NCI-H69 (cell line): Measurements from ENCODE around the gene GLRA1.
A peak's percentile ranks its signal among the peaks of the same experiment; 100 is the strongest.
"Not testable (repeated sequence)": the region's sequence is repeated elsewhere in the genome, so short reads cannot be mapped to it uniquely, and the experiment has no call there.

Source experiments
- DNase-seq: peaks from one replicate; lab custom pipeline; 2025; lab: John Stamatoyannopoulos, UW

GLRA1 gene

DNA sequence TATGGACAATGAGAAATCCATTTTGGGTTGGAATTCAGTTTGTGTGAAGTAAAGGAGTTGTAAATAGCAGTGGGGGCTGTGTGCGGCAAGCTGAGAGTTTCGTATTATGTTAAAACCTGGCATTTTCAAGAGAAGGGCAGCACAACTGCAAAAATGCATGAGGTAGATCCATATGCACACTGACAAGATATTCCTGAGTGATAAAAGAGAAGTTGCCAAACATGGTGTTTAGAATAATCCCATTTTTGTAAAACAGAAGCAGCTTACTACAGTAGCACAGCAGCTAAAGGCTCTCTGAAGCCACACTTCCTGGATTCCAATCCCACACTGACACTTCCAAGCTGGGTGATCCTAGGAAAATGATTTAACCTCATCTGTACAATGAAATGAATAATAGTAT is 11.2 kb downstream of the GLRA1 start:
- no peak for DNase-seq

DNA sequence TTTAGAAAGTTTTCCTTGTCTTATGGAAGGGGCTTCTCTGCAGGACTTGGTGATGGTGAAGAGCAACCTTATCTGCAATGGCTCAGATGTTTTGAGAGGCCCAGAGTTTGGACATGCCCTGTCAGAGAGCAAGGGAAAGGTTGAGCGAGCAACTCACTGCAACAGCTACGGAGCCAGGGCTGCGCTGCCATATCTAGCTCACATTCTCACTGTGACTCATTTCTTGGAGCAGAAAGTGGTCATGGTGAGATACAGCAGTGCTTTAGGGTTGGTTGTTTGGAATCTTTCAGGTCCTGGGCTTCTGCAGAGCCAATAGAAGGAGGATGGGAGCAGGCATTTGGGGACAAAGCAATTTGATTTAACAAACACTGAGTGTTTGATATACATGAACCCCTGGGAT is 12.3 kb downstream of the GLRA1 start:
- DNase-seq: no peak

DNA sequence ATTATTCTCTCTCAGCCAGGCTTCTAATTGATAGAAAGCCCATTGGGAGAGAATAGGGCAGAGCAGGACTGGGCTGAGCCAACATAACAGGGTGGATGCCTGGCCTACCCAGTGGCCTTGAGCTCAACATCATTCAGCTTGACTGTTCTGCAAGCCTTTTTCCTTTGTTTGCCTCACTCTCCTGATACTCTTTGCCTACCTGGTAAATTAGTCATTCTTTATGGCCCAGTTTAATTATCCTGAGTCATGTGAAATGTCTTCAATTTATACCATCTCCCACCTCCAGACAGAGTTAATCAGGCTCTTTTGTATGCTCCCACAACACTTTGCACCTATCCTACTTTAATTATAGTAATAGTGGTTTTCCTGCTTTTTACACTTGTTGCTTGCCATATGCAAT is 13.6 kb downstream of the GLRA1 start:
- DNase-seq: peak; percentile 45

DNA sequence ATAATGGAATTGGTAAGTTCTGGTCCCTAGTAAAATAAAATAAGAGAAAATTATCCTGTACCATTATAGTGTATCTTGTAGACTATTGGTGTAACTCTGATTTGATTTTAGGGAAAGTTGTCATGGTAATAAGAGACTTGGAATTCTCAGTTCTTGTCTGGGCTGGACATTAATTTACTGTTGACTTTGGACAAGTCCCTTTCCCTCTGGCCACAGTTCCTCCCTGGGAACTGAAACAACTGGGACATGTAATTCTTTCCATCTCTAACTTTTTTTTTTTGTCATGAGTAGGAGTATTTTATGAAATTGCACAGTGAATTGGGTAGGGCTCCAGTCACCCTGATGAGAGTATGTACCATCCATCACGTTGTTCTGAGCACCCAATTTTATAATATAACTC is 15.0 kb downstream of the GLRA1 start:
- no peak for DNase-seq

DNA sequence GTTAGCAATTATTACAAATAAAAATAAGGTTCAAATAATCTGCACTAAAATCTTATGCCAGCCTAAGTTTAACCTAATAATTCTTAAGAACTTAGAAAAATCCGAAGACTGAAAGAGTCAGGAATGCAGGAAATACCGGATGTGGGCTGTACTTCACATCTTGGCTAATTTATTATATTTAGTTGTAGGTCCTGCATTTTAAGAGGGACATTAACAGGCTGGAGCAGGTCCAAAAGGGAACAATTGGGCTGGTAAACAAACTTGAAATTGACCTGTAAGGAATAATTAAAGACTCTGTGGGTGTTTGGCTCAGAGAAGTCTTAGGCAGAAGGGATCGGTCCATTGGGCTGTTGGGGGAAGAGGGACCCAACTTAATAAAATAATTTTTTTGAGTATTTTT is 18.4 kb downstream of the GLRA1 start:
- peak; percentile 87 for DNase-seq

DNA sequence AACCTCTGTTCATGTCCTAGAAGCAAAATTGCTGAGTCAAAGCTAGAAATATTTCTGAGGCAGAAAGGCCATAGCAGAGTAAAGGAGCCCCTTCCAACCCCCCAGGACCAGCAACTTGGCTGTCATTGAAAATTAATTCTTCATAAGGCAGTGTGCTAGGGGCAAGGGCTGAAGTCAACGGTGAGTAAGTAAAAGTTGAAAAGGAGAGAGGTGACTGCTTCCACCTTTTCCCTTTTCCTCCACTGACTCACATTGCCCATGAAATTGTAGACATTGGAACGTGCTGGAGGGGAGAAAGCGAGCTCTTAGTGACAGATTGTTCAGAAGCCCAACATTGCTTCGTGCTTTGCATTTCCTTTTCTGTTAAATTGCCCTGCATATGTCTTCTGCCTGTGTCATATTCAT is 19.1 kb downstream of the GLRA1 start:
- DNase-seq: peak; percentile 38

DNA sequence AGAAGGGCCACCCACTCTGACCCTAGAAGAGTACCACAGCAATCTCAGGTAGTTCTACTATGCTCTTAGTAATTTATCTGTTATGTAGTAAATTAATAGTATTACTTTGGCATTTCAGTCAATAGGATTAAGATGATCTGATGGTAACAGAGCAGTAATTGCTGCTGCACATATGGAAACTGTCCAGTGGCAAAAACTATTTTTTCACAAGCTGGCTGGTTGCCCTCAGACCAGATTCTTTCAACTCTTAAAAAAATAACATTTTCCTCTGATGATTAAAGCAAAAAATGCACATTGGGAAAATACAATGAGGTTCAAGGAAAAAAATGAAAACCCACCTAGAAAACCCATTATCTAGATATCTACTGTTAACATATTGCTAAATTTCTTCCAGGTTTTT is 19.7 kb downstream of the GLRA1 start:
- DNase-seq: no peak

DNA sequence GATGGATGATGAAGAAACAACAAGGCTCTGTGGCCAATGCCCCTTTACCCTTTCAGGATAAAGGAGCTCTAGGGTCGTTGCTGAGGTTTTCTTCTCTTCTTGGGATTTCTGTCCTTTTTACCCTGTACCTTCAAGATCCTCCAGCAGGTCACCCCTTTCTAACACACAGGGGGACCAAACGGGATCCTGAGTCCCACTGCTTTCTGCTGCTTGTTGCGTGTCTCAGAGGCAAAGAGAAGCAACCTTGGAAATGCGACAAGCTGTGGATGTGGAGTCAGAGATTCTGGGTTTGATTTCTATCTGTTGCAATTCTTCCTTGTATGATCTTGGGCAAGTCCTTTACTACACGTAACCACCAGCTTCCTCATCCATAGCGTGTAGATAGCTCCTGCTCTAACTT is 20.5 kb downstream of the GLRA1 start:
- no peak for DNase-seq

DNA sequence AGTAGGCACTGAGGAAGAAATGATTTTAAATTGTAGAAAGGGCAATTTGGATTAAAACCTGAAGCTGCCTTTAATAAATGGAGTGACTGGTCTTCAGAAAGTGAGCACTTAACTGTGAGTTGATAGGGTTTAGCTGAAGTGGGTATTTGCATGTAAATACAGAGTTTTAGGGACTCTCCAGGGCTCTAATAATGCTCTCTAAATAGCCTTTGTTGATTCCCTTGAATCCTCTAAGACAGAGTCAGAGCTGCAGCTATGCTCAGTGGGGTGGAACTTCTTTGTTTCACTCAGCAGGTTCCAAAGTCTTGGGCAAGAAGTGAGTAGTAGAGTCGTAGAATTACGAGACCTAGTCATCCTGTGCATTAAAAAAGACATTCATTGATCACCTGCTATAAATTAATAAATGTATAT is 21.4 kb downstream of the GLRA1 start:
- DNase-seq: peak; percentile 15

DNA sequence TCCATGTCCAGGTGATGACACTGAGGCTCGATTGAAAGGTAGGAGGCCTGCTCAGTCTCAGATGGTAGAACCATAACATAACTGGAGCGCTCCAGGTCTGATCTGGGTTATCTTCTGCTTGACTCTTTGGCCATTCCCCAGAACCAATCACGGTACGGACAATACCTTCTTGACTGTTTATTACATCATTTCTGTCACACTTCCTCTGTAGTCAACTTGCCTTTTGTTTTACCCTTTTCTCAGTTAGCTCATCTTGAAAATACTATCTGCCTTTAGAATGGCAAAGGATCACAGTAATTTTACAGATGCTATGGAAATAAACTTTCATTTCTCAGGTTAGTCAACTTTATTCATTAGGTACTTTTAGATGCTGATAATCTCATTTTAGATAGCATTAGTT is 22.4 kb downstream of the GLRA1 start:
- DNase-seq: no peak

DNA sequence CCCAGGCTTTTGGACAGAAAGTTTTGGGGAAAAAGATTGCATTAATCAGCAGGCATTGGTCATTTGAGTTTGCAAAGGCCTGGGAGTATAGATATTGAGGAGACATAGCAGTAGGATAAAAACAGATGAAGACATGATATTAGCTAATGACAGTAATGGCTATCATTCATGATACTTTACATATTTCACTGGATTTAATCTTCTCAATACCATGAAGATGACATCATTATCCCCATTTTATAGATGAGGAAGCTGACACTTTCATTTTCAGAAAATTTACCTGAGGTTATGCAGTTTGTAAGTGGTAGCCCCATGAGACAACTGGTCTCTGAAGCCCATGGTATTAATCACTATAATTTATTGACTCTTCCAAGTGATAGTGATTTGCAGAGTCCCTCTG is 23.0 kb downstream of the GLRA1 start:
- no peak for DNase-seq

DNA sequence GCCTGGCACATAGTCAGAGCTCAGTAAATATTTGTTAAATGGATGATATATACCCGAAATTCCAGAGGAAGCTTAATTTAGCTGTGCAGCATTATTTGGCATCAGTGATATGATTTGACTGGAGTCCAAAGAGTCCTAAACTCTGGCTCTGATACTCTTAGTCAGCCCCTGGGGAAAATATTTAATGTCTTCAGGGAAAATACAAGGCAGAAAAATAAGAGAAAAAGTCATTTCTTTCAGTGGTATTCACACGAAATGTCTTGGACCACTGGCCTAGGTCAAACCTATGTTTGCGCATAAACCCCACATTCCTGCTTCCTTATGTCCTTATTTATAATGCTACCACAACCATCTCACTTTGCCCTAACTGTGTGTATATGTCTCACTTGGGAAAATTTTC is 23.8 kb downstream of the GLRA1 start:
- no peak for DNase-seq

DNA sequence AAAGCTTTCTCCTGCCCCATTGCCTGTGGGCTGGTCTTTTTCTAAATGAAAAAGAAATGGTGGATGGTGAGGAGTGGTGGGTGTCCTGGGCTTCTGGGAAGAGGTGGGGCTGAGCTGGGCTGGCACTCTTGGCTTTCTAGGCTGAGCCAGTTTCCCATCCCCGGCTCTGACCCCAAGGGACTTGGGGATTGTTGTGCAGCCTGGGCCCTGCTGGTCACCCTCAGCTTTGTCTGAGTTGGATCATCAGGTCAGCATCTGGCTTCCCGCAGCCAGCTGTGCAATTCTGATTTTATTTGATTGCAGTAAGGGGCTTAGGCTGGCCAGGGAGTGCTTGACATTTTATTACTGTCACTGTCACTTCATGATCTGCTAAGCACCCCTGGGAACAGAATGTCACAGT is 25.3 kb downstream of the GLRA1 start:
- no peak for DNase-seq

DNA sequence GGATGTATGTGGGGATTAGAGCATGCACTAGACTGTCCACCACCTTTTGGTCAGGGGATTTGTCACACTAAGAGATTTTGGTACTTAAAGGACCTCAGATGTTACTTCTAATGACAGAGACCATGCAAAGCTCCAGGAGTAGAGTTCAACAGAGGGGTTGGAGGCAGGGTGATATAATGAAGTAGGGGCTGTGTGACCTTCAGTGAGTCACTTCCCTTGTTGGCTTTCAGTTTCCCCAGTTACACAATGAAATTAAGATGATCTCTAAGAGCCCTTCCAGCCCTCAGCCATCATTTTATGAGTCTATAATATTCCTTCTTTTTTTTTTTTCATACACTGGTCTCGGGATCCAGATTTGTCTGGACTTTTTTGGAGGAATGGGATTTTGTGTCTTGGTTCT is 26.8 kb downstream of the GLRA1 start:
- DNase-seq: no peak

DNA sequence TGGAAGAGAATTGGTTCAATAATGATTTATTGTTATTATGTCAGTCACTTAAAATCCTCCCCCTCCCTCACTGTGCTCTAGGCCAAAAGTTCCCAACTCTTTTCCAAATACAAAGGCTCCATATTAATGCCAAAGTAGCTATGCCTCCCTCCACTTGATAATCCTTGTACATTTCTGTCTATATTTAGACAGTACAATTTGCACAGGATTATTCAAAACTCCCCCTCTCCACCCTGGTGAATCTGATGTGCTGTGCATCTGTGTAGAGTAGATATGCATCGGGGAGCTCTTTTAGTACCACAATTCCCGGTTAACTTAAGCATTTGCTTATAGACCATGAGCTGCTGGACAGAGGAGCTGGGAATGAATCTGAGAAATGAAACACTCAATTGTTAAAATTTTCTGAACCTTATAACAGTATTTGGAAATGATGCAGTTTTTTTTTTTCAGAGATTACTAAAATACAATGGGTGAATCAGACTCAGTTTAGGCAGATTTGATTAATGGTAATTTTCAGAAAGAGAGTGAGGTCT is 27.6 kb downstream of the GLRA1 start:
- DNase-seq: no peak

DNA sequence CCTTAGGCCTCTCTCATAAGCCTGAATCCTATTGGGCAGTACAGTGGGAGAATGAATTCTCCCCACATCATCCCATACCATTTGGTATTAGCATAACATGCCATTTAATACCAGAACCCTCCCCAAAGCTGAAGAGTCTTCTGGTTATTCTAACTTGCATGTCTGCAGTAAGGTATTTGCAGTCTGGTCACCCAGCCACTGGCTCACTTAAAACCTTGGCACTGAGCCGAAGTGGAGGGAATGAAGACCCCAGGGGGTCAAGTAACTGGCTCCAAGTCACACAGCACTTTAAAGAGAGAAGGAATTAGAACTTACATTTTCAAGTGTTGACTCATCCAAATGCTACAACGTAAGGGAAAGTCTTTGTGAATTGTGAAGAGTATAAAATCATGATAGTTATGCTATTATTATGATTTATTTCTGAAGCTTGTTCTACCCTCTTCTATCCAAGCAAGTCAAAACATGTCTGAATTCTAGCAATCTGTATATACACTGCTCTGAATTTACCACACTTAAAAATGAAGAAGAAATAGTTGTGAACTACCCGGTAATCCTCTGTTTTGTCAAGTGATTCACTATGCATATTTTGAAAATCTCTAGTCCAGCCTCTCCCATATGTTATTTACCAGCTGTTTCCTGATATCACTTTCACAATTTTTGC is 28.5 kb downstream of the GLRA1 start:
- peak; percentile 77 for DNase-seq

DNA sequence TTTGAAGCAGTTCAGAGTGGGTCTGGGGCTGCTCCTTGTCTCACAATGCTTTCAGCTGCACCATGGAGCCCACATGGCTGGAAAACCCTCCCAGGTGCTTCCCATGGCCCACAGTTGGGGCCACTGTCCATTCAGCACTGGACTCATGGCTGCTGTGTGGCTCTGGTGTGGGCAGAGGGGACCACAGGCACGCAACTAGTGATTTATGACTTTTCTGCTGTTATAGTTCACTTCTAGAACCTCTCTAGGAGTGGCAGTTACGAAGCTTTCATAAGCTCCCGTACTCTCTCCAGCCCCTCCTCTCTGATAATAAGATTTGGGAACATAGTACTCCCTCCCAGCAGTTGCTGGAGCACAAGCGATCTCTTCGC is 29.0 kb downstream of the GLRA1 start:
- no peak for DNase-seq

DNA sequence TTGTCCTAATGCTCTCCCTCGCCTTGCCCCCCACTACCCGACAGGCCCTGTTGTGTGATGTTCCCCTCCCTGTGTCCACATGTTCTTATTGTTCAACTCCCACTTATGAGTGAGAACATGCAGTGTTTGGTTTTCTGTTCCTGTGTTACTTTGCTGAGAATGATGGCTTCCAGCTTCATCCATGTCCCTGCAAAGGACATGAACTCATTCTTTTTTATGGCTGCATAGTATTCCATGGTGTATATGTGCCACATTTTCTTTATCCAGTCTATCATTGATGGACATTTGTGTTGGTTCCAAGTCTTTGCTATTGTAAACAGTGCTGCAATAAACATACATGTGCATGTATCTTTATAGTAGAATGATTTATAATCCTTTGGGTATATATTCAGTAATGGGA is 31.2 kb downstream of the GLRA1 start:
- not testable (repeated sequence) for DNase-seq

DNA sequence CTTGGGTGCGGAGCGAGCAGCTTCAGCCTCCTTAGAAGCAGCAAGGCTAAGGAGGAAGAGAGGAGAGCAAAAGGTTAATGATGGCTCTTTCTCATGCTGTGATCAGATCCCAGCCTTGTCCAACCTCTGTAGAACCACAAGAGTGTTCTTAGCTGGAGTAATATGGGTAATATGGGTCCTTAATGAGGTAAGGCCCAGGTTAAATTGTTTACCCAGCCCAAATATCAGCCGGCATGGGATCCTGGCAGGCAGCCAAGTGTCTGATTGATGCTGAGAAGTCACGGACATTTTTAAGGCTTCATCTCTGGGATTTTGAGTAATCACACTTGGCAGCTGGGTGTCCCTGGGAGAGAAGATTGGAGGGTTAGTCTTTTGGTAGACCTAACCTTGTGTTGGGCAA is 32.3 kb downstream of the GLRA1 start:
- peak; percentile 90 for DNase-seq

DNA sequence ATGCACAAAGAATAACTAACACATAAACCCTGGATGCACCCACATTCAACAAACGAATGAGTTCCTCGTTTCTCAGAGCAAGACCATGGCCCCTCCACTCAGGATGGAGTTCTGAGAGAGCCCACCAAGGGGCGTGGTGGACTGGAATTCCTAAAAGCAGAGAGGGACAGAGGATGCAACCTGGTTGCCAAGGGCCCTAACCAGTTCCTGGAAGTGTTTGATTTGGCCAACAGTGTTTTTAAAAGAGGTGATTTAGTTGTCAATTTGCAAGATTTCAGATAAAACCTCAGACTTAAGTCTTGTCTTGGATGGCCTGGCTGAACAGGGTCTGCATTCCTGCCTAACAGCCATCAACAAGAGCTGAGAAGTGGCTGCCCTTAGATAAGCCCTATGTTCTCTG is 34.4 kb downstream of the GLRA1 start:
- peak; percentile 35 for DNase-seq

DNA sequence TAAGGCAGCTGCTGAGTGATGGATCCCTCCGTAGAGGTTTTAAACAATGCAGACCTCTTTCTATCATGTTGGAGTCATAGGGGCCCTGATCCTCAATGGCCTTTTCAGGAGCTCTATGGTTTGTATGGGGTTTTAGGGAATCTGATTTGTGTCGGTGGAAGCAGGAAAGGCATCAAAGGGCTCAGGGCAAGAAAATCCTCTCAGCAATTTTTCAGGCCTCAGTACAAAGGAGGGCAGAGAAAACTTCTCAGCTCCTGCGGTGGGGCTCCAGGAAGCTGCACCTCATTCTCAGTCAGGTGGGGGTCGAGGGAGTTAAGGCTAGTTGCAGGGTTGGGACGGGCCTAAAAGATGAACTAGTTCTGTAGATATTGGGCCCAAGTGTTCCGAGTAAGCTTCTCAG is 35.0 kb downstream of the GLRA1 start:
- DNase-seq: no peak

DNA sequence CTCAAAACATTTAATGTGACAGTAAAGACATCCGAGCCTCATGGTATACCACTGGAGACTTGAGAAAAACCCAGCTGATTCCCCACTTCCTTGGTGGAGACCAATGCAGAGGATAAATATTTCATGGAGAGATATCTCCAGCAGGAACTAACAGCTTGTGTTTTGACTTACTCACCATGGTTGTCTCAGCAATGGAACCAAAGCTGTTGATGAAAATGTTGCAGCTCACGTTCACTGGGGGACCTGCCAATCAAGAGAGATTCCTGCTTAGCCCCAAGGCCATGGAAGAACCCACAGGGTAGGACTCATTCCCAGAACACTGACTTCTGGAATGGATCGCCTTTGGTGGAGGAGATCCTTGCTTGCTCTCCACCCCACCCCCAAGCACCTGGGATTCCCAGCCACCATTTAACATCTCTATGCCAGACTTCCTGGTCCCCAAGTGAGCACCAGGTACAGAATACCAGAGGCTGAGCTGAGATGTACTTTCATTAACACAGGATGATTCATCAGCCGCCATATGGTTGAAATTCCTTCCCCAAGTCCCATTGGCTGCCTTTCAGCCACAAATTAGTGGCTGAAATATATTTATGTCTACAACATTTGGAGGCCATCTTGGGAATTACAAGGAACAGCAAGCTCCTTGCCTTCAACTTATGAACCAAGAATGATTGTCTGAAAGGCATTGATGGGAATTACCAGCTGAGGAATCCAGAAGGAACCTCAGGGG is 37.9 kb downstream of the GLRA1 start:
- DNase-seq: peak; percentile 46

DNA sequence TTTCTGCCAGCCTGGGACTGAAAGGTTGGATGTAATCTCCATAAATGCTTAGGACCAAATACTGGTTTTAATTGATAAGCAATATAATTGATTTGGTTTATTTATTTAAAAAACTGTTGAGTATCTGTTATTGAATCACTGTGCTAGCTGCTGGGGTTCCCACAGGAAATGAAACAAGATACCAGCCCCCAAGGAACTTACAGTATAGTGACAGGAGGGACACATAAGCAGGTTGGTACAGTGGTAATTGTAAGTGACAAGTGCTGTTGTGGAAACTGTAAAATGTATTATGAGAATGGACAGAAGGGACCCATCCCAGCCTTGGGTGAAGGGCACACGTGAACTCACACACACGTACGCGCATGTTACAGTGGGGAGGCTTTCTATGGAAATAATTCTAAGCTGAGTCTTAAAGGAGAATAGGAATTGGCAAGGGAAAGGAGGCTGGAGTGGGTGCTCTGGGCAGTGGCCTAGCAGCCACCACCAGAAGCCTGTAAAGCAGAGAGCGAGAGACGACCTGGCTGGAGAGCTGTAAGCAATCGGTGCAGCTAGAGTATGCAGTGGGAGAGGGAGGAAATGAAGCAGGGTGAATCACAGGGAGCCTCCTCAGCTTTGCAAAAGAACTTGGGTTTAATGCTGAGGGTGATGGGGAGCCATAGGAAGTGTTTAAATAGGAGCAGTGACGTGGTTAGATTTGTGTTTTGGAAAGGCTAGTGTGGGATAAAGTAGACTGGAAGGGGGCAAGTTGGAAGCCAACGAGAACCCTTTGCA is 39.3 kb downstream of the GLRA1 start:
- no peak for DNase-seq
